SK-N-MC (cell line): ENCODE data around the gene CPTP.
A peak's percentile ranks its signal among the peaks of the same experiment; 100 is the strongest.

Experiments used
- DNase-seq: peaks from one replicate; pipeline ENCODE4 v3.0.0-alpha.2; 2011; ENCODE audit warnings: low read depth, low spot score
- H3K27ac ChIP-seq: fragments of 200-600 bp; sonication (generic); 2 replicates; pipeline ENCODE4 v1.5.1; 2016; ENCODE audit warnings: mixed run types
- H3K36me3 ChIP-seq: fragments of 200-600 bp; sonication (generic); 2 replicates; pipeline ENCODE4 v1.6.1; 2017; ENCODE audit warnings: antibody characterized with exemption, low read length, mixed read lengths; ENCODE audit not compliant: insufficient read depth
- H3K4me3 ChIP-seq: fragments of 200-600 bp; sonication (generic); 2 replicates; pipeline ENCODE4 v1.5.1; 2016
- H3K9ac ChIP-seq: fragments of 200-600 bp; sonication (generic); 2 replicates; pipeline ENCODE4 v1.8.0; 2017; ENCODE audit warnings: mixed run types, mixed read lengths; ENCODE audit not compliant: insufficient read length
- H3K9me3 ChIP-seq: fragments of 200-600 bp; sonication (generic); 2 replicates; pipeline ENCODE4 v1.6.1; 2017; ENCODE audit warnings: low read depth, mild to moderate bottlenecking, antibody characterized with exemption, low read length, moderate library complexity, mixed read lengths
- EZH2 ChIP-seq: fragments of 200-600 bp; sonication (generic); IDR thresholded peaks from one replicate; pipeline ENCODE4 v1.6.1; 2017; ENCODE audit warnings: antibody characterized with exemption
- FOXP2 ChIP-seq: optimal IDR thresholded peaks from 2 replicates; pipeline ENCODE3; 2011; ENCODE audit warnings: mild to moderate bottlenecking, moderate library complexity; ENCODE audit not compliant: insufficient read depth; ENCODE audit errors: extremely low read length, control extremely low read depth
- POLR2AphosphoS5 ChIP-seq: IDR thresholded peaks from 2 replicates; pipeline ENCODE4 v1.6.1; 2012; ENCODE audit warnings: mild to moderate bottlenecking, low read depth, low read length, borderline replicate concordance

CPTP gene

GRCh38 chr1:1297802-1298424 is 26.7 kb upstream of the CPTP start:
- no peak overlapping the region for H3K27ac ChIP-seq
- H3K9me3 ChIP-seq = no peaks in the 10 kb centered on the region
- H3K9ac ChIP-seq = no peak overlapping the region
- no peaks in the 10 kb centered on the region for H3K36me3 ChIP-seq
- no peak overlapping the region for H3K4me3 ChIP-seq
- TF ChIP-seq EZH2 (no peak), FOXP2 (no peak), POLR2AphosphoS5 (no peak)
- no peak for DNase-seq

- no peak overlapping the region for H3K9ac ChIP-seq
- no peak for DNase-seq
- H3K36me3 ChIP-seq = no peaks in the 10 kb centered on the region
- TF ChIP-seq FOXP2 (no peak), EZH2 (no peak), POLR2AphosphoS5 (peak; percentile 10; the same call in 1 of the 2 replicates)
- no peak overlapping the region for H3K27ac ChIP-seq
- H3K4me3 ChIP-seq = no peak overlapping the region
- H3K9me3 ChIP-seq = no peaks in the 10 kb centered on the region
These were observed 25.5 kb upstream of the CPTP start for GRCh38 chr1:1298861-1299685.

GRCh38 chr1:1299686-1300351 is 24.8 kb upstream of the CPTP start:
- no peak for DNase-seq
- Histone ChIP-seq H3K4me3 (no peak overlapping the region), H3K36me3 (no peaks in the 10 kb centered on the region), H3K9ac (no peak overlapping the region), H3K9me3 (no peaks in the 10 kb centered on the region), H3K27ac (no peak overlapping the region)
- no peak for TF ChIP-seq FOXP2
- TF ChIP-seq POLR2AphosphoS5 = no peak
- TF ChIP-seq EZH2 = no peak

GRCh38 chr1:1300352-1300739 is 24.3 kb upstream of the CPTP start:
- Histone ChIP-seq H3K36me3 (no peaks in the 10 kb centered on the region), H3K4me3 (no peak overlapping the region), H3K9me3 (no peaks in the 10 kb centered on the region), H3K27ac (no peak overlapping the region), H3K9ac (no peak overlapping the region)
- TF ChIP-seq FOXP2 (no peak), POLR2AphosphoS5 (no peak), EZH2 (no peak)
- no peak for DNase-seq

- TF ChIP-seq FOXP2 (no peak), EZH2 (no peak), POLR2AphosphoS5 (no peak)
- no peak overlapping the region for H3K4me3 ChIP-seq
These were observed 22.6 kb upstream of the CPTP start for GRCh38 chr1:1302006-1302430.

GRCh38 chr1:1302951-1303509 is 21.6 kb upstream of the CPTP start:
- H3K9me3 ChIP-seq = no peaks in the 10 kb centered on the region
- no peaks in the 10 kb centered on the region for H3K36me3 ChIP-seq
- DNase-seq = no peak
- no peak overlapping the region for H3K9ac ChIP-seq
- H3K4me3 ChIP-seq = no peak overlapping the region
- no peak overlapping the region for H3K27ac ChIP-seq
- TF ChIP-seq POLR2AphosphoS5 (no peak), EZH2 (no peak), FOXP2 (no peak)

More at GRCh38 chr1:1302006-1302430, 22.6 kb upstream of the CPTP start:
- no peaks in the 10 kb centered on the region for H3K36me3 ChIP-seq
- no peak overlapping the region for H3K9ac ChIP-seq
- no peak overlapping the region for H3K27ac ChIP-seq
- no peaks in the 10 kb centered on the region for H3K9me3 ChIP-seq
- DNase-seq = no peak

GRCh38 chr1:1303736-1304135 is 20.9 kb upstream of the CPTP start:
- no peak for DNase-seq
- Histone ChIP-seq H3K4me3 (no peak overlapping the region), H3K9ac (peak overlapping the region; percentile 66), H3K36me3 (no peaks in the 10 kb centered on the region), H3K27ac (no peak overlapping the region), H3K9me3 (no peaks in the 10 kb centered on the region)
- TF ChIP-seq EZH2 (no peak), POLR2AphosphoS5 (0 out of 2 replicates have a peak, but pooled peaks have one; percentile 8), FOXP2 (no peak)
